BLaER1 treated with 17β-estradiol and CSF1 and Interleukin-3, amounts not matched to agents 10 nM and 100 nM (cell line): ENCODE results near the gene KIAA1755.
A peak's percentile ranks its signal among the peaks of the same experiment; 100 is the strongest.
"Not testable (repeated sequence)": the region's sequence is repeated elsewhere in the genome, so short reads cannot be mapped to it uniquely, and the experiment has no call there.

Source experiments
- H3K27ac ChIP-seq, 11 experiments: shearing (Covaris generic); formaldehyde crosslinking; 2 replicates each; pipeline ENCODE4 v1.8.1; 2022
- H3K27me3 ChIP-seq, 11 experiments: shearing (Covaris generic); formaldehyde crosslinking; 2 replicates each; pipeline ENCODE4 v1.8.1; 2022
- H3K36me3 ChIP-seq, 11 experiments: shearing (Covaris generic); formaldehyde crosslinking; 2 replicates each; pipeline ENCODE4 v1.8.1; 2022
- H3K4me1 ChIP-seq, 10 experiments: shearing (Covaris generic); formaldehyde crosslinking; 2 replicates each; pipeline ENCODE4 v1.8.1; 2022
- H3K4me2 ChIP-seq, 11 experiments: shearing (Covaris generic); formaldehyde crosslinking; 2 replicates each; pipeline ENCODE4 v1.8.1; 2022
- H3K4me3 ChIP-seq, 10 experiments: shearing (Covaris generic); formaldehyde crosslinking; 2 replicates each; pipeline ENCODE4 v1.8.1; 2022
- H3K9ac ChIP-seq, 11 experiments: shearing (Covaris generic); formaldehyde crosslinking; 2 replicates each; pipeline ENCODE4 v1.8.1; 2022
- H3K9me3 ChIP-seq, 11 experiments: shearing (Covaris generic); formaldehyde crosslinking; replicated peaks in 1 of 11; 2 replicates each; pipeline ENCODE4 v1.8.1; 2022
- H4K20me1 ChIP-seq, 11 experiments: shearing (Covaris generic); formaldehyde crosslinking; 2 replicates each; pipeline ENCODE4 v1.8.1; 2022
- Cebpa-rat ChIP-seq, 11 experiments: shearing (Covaris generic); IDR thresholded peaks; 2 replicates each; pipeline ENCODE4 v1.8.1; 2022

KIAA1755 gene

GRCh38 chr20:38253571-38253970, 7.0 kb downstream of the KIAA1755 start:
- Histone ChIP-seq H3K27ac (no peak overlapping the region), H3K9me3 (no peaks in the 10 kb centered on the region), H3K9ac (no peak overlapping the region), H4K20me1 (no peaks in the 10 kb centered on the region), H3K27me3 (no peaks in the 10 kb centered on the region), H3K36me3 (no peaks in the 10 kb centered on the region), H3K4me2 (no peak overlapping the region), H3K4me1 (peaks cover 0 to 15% (median 0%) of the 10 kb centered on the region in 10 experiments; a peak in 7 of 20 replicates), H3K4me3 (no peak overlapping the region)
- TF ChIP-seq Cebpa-rat (IDR thresholded peaks at IDR 0.05): no peak

DNA sequence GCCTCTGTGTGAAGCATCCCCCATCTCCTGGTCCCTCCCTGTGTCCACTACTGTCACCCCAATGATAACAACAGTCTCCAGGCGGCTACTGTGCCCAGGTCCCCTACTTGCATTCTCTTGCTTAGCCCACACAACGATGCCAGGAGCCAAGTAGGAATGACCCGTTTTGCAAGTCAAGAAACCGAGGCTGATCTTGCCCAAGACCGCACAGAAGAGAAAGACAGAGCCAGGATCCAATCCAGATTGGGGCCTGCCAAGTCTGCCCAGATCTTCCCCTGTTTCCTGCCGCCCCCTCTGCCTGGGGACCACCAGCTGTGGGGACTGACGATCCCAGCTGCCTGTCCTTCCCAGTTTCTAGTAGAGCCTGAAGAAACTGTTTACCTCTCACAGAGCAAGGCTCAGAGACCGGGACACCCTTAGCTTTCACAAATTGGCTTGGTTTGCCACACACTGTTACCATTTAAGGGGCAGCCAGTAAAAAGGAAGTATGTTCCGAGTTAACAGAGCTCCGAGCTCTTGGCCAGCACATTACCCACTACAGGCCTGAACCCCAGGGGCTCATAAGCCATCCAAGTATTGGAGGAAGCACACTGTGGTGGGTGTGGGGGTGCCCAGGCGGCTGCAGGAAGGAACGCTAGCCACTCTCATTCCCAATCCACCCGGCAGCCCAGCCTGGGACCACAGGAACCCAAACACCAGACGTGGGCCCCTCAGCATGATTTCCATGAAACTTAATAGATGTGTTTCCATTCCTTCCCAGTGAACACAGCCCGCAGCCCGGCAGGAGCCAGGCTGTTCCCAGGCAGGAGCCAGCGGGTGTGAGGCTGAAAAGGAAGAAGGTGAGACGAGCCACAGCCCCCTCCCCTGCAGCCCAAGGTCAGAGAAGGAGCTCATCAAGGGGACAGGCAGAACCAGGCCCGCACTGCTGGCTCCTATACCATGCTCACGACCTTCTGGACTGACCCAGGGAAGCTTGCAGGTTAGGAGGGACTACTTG, 7.9 kb downstream of the KIAA1755 start:
- H3K4me3 ChIP-seq: no peak overlapping the region
- H3K27ac ChIP-seq: no peak overlapping the region
- no peaks in the 10 kb centered on the region for H3K27me3 ChIP-seq
- TF ChIP-seq Cebpa-rat (IDR thresholded peaks at IDR 0.05): no peak
- no peak overlapping the region for H3K4me2 ChIP-seq
- no peaks in the 10 kb centered on the region for H4K20me1 ChIP-seq
- no peaks in the 10 kb centered on the region for H3K9me3 ChIP-seq
- H3K4me1 ChIP-seq: peaks cover 0 to 15% (median 0%) of the 10 kb centered on the region in 10 experiments; a peak in 7 of 20 replicates
- H3K9ac ChIP-seq: no peak overlapping the region
- H3K36me3 ChIP-seq: no peaks in the 10 kb centered on the region

- H3K4me2 ChIP-seq, H3K27me3 ChIP-seq, H4K20me1 ChIP-seq, H3K9me3 ChIP-seq, H3K27ac ChIP-seq, H3K36me3 ChIP-seq, H3K9ac ChIP-seq, H3K4me3 ChIP-seq: not testable (repeated sequence)
- peaks cover 0 to 15% (median 0%) of the 10 kb centered on the region in 10 experiments; a peak in 7 of 20 replicates for H3K4me1 ChIP-seq
These were observed 9.1 kb downstream of the KIAA1755 start for GRCh38 chr20:38251441-38251840.

DNA sequence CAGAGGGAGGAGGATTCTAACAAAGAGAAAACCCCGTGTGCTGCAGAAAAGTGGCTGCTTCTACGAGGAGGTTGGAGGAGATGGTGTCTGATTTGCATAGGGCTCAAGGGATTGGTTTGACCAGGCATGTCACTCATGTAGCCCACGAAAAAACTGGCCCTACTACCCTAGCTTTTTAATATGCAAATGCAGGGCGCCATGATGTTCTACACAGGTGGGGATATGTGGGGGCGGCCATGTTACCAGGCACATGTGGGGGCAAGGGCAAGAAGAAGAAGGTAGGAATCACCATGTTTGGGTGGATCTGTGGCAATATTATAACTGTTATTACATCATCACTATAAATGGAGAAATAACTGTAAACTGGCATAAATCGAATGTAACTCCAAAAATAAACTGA, 9.9 kb downstream of the KIAA1755 start:
- Histone ChIP-seq H3K4me2 (no peak overlapping the region), H4K20me1 (no peaks in the 10 kb centered on the region), H3K27ac (no peak overlapping the region), H3K9me3 (peaks cover 0 to 5% (median 0%) of the 10 kb centered on the region in 11 experiments; a peak in 3 of 22 replicates), H3K4me1 (peaks cover 0 to 9% (median 0%) of the 10 kb centered on the region in 10 experiments; a peak in 7 of 20 replicates), H3K36me3 (no peaks in the 10 kb centered on the region), H3K27me3 (no peaks in the 10 kb centered on the region), H3K9ac (no peak overlapping the region), H3K4me3 (no peak overlapping the region)
- TF ChIP-seq Cebpa-rat (IDR thresholded peaks at IDR 0.05): 0 out of 22 replicates have a peak, but pooled peaks of 1 of the 11 experiments have one; percentile 22

GRCh38 chr20:38249536-38250310, 10.8 kb downstream of the KIAA1755 start:
- Histone ChIP-seq H3K4me3 (no peak overlapping the region), H3K9me3 (peaks cover 0 to 14% (median 7%) of the 10 kb centered on the region in 11 experiments; a peak in 14 of 22 replicates), H3K27ac (no peak overlapping the region), H3K36me3 (no peaks in the 10 kb centered on the region), H3K4me1 (no peaks in the 10 kb centered on the region), H3K27me3 (no peaks in the 10 kb centered on the region), H4K20me1 (no peaks in the 10 kb centered on the region), H3K4me2 (no peak overlapping the region), H3K9ac (no peak overlapping the region)
- TF ChIP-seq Cebpa-rat (IDR thresholded peaks at IDR 0.05): no peak

DNA sequence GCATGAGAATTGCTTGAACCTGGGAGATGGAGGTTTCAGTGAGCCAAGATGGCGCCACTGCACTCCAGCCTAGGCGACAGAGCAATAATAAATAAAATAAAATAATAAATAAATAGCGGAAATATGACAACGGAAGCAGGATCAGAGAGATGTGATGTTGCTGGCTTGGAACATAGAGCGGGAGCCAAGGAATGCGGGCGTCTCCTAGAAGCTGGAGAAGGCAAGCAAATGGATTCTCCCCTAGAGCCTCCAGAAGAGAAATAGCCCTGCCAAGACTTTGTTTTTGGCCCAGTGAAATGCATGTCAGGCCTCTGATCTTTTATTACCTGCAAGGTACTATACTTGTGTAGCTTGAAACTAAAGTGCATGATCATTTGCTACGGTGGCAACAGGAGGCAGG, 12.4 kb downstream of the KIAA1755 start:
- no peaks in the 10 kb centered on the region for H3K4me1 ChIP-seq
- no peak overlapping the region for H3K9ac ChIP-seq
- H4K20me1 ChIP-seq: no peaks in the 10 kb centered on the region
- H3K27me3 ChIP-seq: no peaks in the 10 kb centered on the region
- no peaks in the 10 kb centered on the region for H3K36me3 ChIP-seq
- TF ChIP-seq Cebpa-rat (IDR thresholded peaks at IDR 0.05): no peak
- no peak overlapping the region for H3K4me2 ChIP-seq
- no peak overlapping the region for H3K4me3 ChIP-seq
- peaks cover 12 to 30% (median 21%) of the 10 kb centered on the region in 11 experiments for H3K9me3 ChIP-seq
- H3K27ac ChIP-seq: no peak overlapping the region

DNA sequence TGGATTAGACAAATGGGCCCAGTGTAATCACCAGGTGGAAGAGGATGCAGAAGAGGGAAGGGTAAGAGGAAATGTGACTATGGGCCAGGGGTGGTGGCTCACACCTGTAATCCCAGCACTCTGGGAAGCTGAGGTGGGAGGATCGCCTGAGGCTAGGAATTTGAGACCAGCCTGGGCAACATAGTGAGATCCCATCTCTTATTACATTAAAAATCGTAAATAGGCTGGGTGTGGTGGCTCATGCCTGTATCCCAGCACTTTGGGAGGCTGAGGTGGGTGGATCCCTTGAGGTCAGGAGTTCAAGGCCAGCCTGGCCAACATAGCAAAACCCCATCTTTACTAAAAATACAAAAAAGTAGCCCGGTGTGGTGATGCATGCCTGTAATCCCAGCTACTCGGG, 12.8 kb downstream of the KIAA1755 start:
- peaks cover 16 to 34% (median 25%) of the 10 kb centered on the region in 11 experiments for H3K9me3 ChIP-seq
- not testable (repeated sequence) for H3K4me2 ChIP-seq, H4K20me1 ChIP-seq, H3K36me3 ChIP-seq, H3K27ac ChIP-seq, H3K9ac ChIP-seq, H3K4me1 ChIP-seq, H3K4me3 ChIP-seq, H3K27me3 ChIP-seq

DNA sequence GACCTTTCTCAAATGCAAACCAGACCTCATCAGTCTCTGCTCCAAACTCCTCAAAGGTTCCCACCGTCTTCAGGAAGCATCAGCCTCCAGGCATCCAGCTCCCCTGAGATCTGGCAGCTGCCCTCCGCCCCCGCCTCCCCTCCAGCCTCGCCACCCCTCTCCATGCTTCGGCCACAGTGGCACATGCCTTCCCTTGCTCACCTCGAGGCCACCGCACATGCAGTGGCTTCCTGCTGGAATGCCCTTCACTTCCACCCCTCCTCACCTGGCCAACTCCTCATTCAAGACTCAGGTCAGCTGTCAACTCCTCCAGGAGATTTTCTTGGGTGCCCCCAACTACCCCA, 13.4 kb downstream of the KIAA1755 start:
- Histone ChIP-seq H3K4me1 (no peaks in the 10 kb centered on the region), H3K4me2 (no peak overlapping the region), H3K27ac (no peak overlapping the region), H3K9me3 (peaks cover 22 to 40% (median 31%) of the 10 kb centered on the region in 11 experiments), H3K4me3 (no peak overlapping the region), H3K9ac (no peak overlapping the region), H3K36me3 (no peaks in the 10 kb centered on the region), H3K27me3 (no peaks in the 10 kb centered on the region), H4K20me1 (no peaks in the 10 kb centered on the region)
- no peak for TF ChIP-seq Cebpa-rat (IDR thresholded peaks at IDR 0.05)

DNA sequence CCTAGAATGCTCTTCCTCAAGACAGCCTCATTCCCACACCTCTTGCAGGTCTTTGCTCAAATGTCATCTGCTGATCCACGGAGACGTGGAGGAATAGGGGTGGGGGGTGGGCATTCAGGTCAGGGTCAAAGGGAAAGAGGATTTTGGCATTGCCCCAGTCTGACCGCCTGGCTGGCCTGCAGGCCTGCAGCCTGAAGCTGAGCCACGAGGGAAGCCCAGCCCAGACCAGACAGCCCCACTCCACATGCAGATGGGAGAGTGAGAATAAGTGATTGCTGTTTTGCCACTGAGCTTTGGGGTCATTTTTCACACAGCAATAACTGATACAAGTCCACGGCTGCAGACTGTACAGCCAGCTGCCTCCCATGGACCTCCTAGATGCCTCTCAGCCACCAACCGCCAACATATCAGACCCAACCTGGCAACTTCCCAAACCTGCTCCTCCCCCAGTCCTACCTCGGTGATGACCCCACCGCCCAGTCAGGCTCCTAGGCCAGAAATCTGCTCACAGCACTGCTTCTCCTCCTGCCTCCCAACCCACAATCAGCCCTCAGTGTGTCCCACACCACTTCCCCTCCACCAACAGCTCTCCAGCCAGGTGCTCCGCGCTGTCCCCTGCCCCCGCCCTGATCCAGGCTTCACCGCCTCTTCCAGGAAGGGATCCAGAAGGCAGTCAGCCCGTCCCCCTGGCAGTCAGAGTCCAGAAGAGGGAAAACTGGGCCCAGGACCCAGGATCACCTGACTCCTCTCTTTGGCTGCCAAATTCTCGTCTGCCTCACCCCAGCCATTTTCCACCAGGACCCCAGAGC, 14.0 kb downstream of the KIAA1755 start:
- H3K9ac ChIP-seq: no peak overlapping the region
- H4K20me1 ChIP-seq: no peaks in the 10 kb centered on the region
- H3K4me3 ChIP-seq: no peak overlapping the region
- no peaks in the 10 kb centered on the region for H3K4me1 ChIP-seq
- H3K9me3 ChIP-seq: peaks cover 27 to 46% (median 36%) of the 10 kb centered on the region in 11 experiments
- H3K4me2 ChIP-seq: no peak overlapping the region
- no peak for TF ChIP-seq Cebpa-rat (IDR thresholded peaks at IDR 0.05)
- no peaks in the 10 kb centered on the region for H3K27me3 ChIP-seq
- no peak overlapping the region for H3K27ac ChIP-seq
- H3K36me3 ChIP-seq: no peaks in the 10 kb centered on the region; a peak in 1 of 22 replicates
